Measurements from ENCODE around the gene DDR1.
"Not testable (repeated sequence)": the region's sequence is repeated elsewhere in the genome, so short reads cannot be mapped to it uniquely, and the experiment has no call there.

Gene DDR1
- 7.3 to 16.8 (median 10.1) reads per million in 4 experiments for total RNA-seq

DNA sequence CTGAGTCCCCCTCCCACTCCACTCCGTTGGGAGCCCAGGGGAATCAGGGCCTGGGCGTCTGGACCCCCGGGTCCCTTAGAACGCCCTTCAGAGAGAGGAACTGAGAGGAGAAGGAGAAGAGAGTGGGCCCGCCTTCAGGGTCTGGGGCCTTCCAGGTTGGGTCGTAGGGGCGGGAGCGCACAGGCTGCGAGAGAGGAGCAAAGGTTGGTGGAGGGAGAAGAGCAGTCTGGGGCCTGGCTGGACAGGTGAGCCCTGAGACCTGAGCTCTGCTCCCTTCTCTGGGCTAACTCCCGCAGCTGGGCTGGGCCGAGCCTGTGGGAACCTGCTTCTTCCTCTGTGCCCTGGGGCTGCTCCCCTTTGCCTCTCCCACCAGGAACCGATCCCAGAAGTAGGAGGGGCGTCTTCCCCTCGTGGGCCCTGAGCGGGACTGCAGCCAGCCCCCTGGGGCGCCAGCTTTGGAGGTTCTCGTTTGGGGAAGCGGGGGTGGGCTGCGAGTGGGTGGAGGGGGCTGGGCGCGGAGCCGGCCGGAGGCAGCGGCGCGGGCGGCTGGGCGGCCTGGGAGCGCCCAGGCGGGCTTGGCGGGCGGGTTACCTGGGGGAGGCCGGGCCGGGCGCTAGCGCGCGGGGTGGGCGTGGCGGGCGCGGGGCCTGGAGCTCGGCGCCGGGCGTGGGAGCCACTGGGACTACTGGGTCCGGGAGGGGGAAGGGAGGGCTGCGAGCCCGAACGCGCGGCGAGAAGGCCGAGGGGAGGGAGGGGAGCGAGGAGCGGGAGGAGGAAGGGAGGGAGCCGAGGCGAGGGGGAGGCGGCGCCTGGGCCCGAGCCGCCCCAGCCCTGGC is at the start of gene DDR1:
DDR1 (plus strand) TSS at position 835 of the 836 bp plus-strand sequence. CDS start 4,211 bp downstream, outside the sequence.
- DNase-seq: peak; percentile 30

DNA sequence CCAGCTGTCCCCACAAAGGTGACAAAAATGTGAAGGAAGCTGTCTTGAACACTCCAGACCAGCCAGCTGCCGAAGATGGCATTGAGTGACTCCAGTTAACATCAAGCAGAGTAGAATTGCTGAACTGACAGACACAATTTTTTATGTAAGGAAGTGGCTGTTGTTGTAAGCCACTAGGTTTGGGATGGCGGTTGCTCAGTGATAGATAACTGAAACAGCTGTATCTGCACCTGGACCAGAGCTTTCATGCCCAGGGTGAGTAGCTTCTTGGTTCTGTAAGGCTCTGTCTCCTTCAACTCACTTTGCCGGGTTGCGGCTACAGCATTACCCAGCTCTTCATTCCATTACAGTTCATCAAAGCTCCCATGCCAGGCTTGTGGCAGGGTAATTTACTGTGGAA is 49.7 kb upstream of the DDR1 start:
- DNase-seq: no peak

DNA sequence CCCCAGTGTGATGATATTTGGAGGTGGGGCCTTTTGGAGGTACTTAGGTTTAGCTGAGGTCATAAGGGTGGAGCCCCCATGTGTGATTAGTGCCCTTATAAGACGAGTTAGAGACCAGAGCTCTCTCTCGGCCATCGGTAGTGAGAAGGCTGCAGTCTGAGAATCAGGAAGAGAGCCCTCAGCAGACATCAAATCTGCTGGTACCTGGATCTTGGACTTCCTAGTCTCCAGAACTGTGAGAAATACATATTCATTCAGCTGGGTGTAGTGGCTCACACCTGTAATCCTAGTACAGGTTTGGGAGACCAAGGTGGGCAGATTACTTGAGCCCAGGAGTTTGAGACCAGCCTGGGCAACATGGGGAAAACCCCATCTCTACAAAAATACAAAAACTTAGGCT is 48.7 kb upstream of the DDR1 start:
- no peak for DNase-seq

DNA sequence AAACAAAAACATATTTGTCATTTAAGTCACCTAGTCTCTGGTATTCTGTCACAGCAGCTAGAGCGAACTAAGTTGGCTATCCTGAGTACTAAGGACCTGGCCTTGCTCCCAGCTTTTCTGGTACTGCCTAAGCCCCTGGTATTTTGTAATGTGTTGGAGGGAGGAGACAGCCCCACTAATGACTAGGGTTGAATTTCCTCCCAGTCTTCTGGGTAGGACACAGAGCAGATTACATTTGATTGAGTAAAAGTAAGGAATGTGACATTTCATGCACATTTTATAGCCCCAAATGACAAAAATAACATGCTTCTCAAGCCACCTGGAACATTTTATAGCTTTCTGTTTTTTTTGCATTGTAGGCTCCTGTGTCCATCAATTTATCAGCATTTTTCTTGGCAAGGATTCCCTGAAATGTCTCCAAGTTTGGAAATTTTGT is 47.9 kb upstream of the DDR1 start:
- no peak for DNase-seq

DNA sequence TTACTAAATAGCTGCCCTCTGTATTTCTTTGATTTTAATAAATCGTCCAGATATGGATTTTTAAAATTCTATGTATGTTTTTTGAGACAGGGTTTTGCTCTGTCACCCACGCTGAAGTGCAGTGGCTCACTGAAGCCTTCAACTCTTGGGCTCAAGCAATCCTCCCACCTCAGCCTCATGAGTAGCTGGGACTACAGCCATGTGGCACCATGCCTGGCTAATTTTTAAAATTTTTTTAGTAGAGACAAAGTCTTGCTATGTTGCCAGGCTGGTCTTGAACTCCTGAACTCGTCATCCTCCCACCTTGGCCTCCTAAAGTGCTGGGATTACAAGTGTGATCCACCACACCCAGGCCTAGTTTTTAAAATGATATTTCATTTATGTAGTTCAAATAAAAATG is 47.4 kb upstream of the DDR1 start:
- no peak for DNase-seq

DNA sequence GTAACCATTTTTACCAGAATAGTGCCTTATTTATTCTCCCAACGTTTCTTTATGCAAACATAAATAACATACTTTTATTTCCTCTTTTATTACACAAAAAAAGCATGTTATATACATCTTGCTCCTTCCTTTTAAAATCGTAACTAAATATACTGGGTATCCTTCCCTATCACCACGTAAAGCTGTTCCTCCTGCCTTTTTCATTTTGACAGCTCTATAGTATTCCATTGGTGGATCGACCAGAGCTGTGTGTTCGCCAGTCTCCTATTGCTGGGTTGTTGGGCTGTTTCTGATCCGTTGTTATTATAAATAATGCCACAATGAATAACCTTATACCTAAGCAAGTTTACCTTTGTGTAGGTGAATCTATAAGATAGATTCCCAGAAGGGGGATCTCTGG is 46.9 kb upstream of the DDR1 start:
- DNase-seq: no peak

DNA sequence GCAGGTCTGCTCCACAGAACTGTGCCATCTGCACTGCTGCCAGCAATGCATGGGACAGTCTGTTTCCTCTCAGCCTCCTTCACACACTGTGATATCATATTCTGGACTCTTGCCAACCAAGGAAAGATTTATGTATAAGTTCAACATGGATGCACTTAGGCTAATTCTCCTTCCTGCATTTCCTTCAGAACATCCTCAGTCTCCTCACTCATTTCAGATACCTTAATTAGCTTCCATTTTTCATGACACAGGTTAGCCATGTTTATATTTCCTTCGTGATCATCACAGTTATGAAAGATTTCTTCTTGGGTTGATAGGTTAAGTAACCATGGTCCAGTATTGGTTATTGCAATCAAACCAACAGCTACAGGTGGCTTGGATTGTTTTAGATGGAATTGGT is 46.4 kb upstream of the DDR1 start:
- no peak for DNase-seq

DNA sequence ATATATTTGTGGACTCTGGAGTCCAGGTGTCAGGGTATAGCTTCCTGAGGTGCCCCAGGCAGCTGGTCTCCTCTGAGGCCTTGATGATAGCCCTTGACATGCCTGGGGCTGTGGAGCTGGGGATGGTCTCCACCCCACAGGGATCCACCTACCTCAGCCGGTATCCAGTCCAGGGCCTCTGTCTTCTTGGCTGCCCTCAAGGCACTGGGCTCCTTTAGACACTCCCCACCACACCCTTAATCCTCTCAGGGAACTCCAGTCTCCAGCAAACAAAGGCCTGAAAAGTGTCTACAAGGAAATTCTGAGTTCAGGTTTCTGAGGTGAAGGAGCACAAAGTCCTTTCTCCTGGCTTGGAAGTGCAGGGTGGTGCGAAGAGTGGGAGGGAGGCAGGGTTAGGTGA is 44.6 kb upstream of the DDR1 start:
- no peak for DNase-seq

DNA sequence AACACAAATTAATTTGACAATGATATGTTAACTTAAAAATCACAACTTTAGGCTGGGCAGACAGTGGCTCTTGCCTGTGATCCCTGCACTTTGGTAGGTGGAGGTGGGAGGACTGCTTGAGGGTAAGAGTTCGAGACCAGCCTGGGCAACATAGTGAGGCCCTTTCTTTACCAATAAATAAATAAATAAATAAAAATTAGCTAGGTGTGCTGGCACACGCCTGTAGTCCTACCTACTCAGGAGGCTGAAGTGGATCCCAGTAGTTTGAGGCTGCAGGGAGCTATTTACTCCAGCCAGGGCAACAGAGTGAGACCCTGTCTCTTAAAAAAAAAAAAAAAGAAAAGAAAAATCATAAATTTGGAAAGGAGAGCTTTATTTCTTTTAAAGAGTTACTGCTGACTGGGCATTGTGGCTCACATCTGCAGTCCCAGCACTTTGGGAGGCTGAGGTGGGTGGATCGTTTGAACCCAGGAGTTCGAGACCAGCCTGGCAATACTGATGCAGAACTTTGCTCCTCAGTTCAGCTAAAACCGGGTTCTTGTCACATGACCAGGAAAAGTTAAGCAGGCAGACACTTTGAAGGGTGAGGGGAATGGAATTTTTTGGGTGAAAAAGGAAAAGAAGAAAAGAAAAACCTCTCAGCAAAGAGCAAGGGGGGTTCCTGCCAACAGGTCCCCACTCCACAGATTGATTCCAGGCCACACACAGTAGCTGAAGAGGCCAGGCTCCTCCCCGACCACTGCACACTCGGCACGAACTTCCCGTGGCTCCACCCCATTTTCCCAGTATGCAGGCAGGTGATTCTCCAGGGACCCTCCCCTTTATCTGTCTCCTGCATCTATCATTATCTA is 44.0 kb upstream of the DDR1 start:
- no peak for DNase-seq

DNA sequence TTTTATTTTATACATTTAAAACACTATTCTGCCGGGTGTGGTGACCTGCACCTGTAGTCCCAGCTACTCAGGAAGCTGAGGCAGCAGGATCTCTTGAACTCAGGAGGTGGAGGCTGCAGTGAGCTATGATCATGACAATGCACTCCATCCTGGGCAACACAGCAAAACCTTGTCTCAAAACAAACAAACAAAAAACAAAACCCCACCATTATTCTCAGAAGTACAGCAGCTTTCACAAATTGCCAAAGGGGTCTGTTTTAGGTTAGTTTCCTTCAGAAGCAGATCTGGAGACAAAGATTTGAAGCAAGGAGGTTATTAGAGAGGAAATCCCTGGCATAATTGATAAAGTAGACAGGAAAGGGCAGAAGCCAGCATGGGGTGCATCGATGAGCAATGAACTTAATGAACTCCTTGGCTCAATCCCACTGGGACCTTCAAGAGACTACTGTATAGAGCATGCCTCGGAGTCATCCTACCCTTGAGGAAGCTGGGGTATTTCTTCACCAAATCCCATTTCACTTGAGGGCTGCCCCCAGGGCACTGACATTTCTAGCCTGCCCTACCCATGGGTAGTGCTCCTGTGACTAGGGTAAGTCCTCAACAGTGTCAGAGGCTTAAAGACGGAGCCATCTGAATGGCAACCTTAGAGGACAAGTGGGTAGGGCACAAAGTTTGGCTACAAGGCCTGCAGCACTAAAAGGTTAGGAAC is 43.2 kb upstream of the DDR1 start:
- DNase-seq: no peak

DNA sequence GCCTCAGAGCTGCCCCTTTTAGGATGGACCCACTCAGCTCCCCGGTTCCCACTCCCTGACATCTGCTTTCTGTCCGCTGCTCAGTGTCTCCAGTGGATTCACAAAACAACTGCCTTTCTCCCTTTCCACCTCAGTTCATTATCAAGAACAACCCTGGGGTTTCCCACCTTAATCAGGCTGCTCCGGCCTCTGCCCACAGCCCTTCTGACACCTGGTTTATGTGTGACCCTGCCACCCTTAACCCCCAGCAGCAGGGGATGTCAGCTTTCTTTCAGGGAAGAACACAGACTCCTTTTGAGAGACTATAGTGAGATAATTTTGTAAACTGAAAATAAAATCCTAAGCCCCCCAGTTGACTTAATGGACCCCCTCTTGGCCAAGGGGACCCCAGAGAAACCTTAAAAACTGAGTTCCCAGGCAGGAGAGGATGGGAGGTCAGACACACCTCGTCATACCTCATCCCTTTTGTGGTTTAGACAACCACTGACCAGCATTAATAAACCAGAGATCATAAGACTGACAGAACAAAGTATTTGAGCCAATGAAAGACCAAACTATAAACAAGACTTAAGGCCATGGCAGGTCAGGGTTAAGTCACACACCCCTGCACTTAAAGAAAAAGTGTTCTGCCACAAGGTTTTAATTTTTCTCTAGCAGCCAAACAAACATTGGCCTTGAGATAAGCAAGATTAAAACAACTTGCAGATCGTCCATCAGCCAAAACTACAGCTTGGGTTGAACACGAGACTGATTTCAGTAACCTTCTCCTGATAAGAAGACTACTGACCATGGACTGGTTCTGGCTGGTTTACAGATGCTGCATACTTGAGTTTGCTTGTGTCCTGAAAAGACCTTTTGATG is 42.4 kb upstream of the DDR1 start:
- DNase-seq: no peak

DNA sequence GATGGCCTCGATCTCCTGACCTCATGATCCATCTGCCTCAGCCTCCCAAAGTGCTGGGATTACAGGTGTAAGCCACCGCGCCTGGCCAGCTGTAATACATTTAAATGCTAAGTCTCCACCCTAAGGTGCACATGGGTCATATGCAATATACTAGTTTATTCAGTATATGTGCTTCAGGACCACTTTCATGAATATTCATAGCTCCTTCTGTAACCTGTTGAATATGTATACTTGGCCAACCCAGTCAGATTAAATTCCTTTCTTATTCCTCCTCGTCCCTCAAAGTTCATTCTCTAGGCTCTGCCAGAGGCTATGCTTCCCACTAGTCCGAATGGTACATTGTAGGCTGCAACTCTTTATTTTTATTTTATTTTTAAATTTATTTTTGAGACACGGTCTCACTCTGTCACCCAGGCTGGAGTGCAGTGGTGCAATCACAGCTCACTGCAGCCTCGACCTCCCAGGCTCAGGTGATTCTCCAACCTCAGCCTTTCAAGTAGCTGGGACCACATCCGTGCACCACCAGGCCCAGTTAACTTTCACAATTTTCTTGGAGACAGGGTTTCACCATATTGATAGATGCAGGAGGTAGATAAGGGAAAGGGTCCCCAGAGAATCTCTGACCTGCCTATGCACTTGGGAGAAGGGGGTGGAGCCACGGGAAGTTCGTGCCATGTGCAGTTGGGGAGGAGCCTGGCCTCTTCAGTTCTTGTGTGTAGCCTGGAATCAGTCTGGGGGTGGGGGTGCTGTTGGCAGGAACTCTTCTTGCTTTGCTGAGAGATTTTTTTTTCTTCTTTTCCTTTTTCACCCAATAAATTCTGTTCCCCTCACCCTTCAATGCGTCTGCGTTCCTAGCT is 41.3 kb upstream of the DDR1 start:
- no peak for DNase-seq

DNA sequence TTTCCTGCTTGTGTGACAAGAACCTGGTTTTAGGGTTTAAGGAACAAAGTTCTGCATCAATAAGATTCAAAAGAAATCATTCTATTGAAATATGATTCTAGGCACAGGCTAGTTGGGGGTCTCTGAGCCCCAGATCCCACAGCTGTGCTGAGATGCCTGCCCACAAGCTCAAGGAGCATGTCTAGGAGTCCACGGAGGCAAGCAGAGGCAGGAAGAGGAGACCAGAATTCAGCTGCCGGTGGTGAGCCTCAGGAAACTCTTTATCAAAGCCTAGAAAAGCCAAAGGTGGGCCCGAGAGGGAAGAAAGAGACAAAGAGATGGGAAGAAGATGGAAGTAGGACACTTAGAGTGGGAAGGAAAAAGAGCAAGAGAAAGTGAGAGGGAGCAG is 40.7 kb upstream of the DDR1 start:
- no peak for DNase-seq

DNA sequence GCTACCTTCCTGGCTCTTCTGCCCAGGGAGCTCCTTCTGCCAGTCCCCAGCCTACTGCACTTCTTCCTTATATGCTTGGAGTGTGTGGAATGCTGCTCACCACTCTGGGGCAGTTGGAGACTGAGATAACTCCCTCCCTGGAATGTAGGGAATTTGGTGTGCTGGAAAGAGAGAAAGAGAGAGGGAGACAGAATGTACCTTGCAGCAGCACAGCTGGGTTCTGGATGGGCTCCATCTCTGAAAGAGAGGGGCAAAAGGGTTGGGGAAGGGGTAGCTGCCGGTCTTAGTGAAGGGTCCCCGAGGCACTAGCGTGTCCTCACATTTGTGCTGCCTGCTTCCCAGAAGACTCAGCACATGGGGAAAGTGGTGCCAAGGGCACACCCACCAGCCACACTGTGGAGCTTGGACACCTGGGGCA is 40.2 kb upstream of the DDR1 start:
- no peak for DNase-seq

DNA sequence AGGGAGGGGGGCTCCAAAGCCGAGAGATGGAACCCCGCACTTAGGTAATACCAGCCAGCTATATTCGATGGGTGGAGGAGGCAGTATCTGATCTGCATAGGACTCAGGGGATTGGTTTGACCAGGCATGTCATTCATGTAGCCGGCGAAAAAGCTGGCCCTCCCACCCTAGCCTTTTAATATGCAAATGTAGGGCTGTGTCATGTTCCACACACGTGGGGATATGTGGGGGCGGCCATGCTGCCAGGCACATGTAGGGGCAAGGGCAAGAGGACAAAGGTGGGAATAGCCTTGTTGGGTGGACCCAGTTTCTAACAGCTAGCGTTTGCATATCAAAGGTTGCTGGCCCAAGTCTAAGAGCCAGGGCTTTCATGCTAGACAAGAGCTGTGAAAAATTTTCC is 39.1 kb upstream of the DDR1 start:
- DNase-seq: no peak

DNA sequence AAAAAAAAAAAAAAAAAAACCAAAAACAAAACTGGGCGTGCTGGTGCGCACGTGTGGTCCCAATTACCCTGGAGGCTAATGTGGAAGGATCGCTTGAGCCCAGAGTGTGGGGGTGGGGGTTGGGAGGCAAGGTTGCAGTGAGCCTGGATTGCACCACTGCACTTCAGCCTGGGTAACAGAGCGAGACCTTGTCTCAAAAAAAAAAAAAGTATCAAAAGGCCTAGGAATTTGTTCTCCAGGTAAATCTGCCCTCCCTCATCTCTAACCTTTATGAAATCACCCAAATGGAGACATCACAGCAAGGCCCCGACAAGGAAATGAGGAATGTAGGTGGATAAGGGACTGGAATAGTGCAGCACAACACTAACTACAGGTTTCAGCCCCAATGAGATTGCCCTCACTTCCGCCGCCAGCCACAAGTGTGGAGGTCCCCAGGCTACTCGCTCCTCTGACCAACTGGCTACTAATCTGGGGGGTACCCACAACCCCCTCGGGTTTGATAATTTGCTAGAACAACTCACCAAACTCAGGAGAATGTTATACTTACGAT is 36.8 kb upstream of the DDR1 start:
- no peak for DNase-seq

DNA sequence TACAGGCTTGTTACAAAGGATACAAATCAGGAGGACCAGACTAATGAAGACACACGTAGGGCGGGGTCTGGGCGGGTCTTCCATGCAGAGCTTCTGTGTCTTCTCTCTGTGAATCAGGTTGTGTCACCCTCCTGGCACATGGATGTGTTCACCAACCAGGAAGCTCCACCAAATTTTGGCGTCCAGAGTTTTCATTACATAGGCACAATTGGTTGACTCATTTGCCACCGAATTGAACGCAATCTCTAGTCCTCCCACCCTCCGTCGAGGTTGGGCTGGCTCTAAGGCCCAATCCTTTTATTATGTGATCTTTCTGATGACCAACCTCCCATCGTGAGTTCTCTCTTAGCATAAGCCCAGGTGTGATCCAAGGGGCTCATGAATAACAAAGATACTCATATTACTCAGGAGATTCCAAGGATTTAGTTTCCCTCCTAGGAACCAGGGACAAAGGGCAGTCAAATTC is 36.3 kb upstream of the DDR1 start:
- DNase-seq: no peak

DNA sequence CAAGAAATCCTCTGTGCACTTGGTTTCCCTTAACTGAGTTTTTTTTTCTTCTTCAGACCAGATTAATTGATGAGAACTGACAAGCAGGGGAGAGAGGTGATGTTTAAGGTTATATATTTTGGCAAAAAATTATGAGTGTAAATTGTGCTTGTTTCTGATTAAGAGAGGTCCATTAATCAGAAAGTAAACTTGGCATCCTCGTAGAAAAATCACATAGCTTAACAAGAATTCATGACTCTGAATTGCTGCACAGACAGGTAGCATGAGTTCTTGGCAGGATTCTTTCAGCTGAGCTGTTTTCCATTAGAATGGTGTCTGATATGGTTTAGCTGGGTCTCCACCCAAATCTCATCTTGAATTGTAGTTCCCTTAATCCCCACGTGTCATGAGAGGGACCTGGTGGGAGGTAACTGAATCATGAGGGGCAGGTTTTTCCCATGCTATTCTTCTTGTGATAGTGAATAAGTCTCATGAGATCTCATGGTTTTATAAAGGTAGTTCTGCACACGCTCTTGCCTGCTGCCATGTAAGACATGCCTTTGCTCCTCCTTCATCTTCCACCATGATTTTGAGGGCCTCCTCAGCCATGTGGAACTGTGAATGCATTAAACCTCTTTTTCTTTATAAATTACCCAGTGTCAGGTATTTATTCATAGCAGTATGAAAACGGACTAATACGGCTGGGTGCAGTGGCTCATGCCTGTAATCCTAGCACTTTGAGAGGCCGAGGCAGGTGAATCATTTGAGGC is 34.2 kb upstream of the DDR1 start:
- DNase-seq: no peak

DNA sequence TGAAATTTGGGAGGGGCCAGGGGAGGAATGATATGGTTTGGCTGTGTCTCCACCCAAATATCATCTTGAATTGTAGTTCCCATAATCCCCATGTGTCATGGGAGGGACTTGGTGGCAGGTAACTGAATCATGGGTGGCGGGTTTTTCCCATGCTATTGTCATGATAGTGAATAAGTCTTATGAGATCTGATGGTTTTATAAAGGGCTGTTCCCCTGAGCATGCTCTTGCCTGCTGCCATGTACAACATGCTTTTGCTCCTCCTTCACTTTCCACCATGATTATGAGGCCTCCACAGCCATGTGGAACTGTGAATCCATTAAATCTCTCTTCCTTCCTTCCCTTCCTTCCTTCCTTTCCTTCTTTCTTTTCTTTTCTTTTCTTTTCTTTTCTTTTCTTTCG is 31.9 kb upstream of the DDR1 start:
- not testable (repeated sequence) for DNase-seq

Measured in effector CD8-positive, alpha-beta T cell (primary cell).